Measurements from ENCODE around the gene PLA2G4E.

GRCh38 chr15:42009474-42009873 is 11.4 kb downstream of the PLA2G4E start:
- no peak for TF ChIP-seq POLR2A (IDR thresholded peaks at IDR 0.05)
- no peak for TF ChIP-seq CTCF (IDR thresholded peaks at IDR 0.05)
- TF ChIP-seq EP300 (IDR thresholded peaks at IDR 0.05) = no peak
